ENCODE data around the gene RBP3. TPM values are rescaled to one million over a fixed set of nuclear protein-coding genes. Genes with fewer than 3 reads are reported as not detected.

RBP3 gene
- total and polyA plus RNA-seq, 2 experiments from 2014 or later: 0.53 to 1.3 TPM

- Histone ChIP-seq H4K20me1 (ENCODE audit: insufficient read depth, poor library complexity, severe bottlenecking) (no peaks in the 10 kb centered on the region), H3K27me3 (peaks cover 21% of the 10 kb centered on the region), H3K9me2 (replicated peaks; ENCODE audit: insufficient read depth) (no peaks in the 10 kb centered on the region), H3K4me3 (no peak overlapping the region), H3K36me3 (replicated peaks; ENCODE audit: insufficient read depth, low read depth) (no peaks in the 10 kb centered on the region), H3K79me2 (no peaks in the 10 kb centered on the region), H2AFZ (no peak overlapping the region), H3K27ac (no peak overlapping the region), H3K4me2 (no peak overlapping the region), H3K4me1 (ENCODE audit: insufficient read depth) (peaks cover 11% of the 10 kb centered on the region), H3K9me3 (ENCODE audit: low read depth) (no peaks in the 10 kb centered on the region)
- WGBS (ENCODE audit: low lambda C conversion rate, missing lambda C conversion rate): 79% methylated on average over 8 of the region's 10 CpGs
- TF ChIP-seq EZH2phosphoT487 (IDR thresholded peaks at IDR 0.05; ENCODE audit: low read depth, severe bottlenecking, unreplicated experiment) (no peak), EZH2 (IDR thresholded peaks at IDR 0.05; ENCODE audit: borderline replicate concordance) (no peak), CTCF (IDR thresholded peaks at IDR 0.05; ENCODE audit: poor library complexity) (no peak)
- DNase-seq (ENCODE audit: low spot score): no peak
Measured at GRCh38 chr10:47306387-47307210, 41.6 kb upstream of the RBP3 start.

GRCh38 chr10:47307381-47307780, 40.8 kb upstream of the RBP3 start:
- Histone ChIP-seq H3K79me2 (no peaks in the 10 kb centered on the region), H3K4me3 (no peak overlapping the region), H3K27me3 (peaks cover 14% of the 10 kb centered on the region), H4K20me1 (ENCODE audit: insufficient read depth, poor library complexity, severe bottlenecking) (no peaks in the 10 kb centered on the region), H2AFZ (no peak overlapping the region), H3K4me1 (ENCODE audit: insufficient read depth) (peaks cover 11% of the 10 kb centered on the region), H3K27ac (no peak overlapping the region), H3K36me3 (replicated peaks; ENCODE audit: insufficient read depth, low read depth) (no peaks in the 10 kb centered on the region), H3K9me3 (ENCODE audit: low read depth) (no peaks in the 10 kb centered on the region), H3K4me2 (no peak overlapping the region), H3K9me2 (replicated peaks; ENCODE audit: insufficient read depth) (no peaks in the 10 kb centered on the region)
- WGBS (ENCODE audit: low lambda C conversion rate, missing lambda C conversion rate): 91% methylated on average over 3 of the region's 3 CpGs
- DNase-seq (ENCODE audit: low spot score): no peak
- TF ChIP-seq EZH2 (IDR thresholded peaks at IDR 0.05; ENCODE audit: borderline replicate concordance) (no peak), CTCF (IDR thresholded peaks at IDR 0.05; ENCODE audit: poor library complexity) (no peak), EZH2phosphoT487 (IDR thresholded peaks at IDR 0.05; ENCODE audit: low read depth, severe bottlenecking, unreplicated experiment) (no peak)

- Histone ChIP-seq H3K36me3 (replicated peaks; ENCODE audit: insufficient read depth, low read depth) (no peaks in the 10 kb centered on the region), H3K9me2 (replicated peaks; ENCODE audit: insufficient read depth) (no peaks in the 10 kb centered on the region), H3K4me2 (no peak overlapping the region), H3K4me1 (ENCODE audit: insufficient read depth) (peaks cover 11% of the 10 kb centered on the region), H3K79me2 (no peaks in the 10 kb centered on the region), H3K27me3 (peaks cover 5% of the 10 kb centered on the region), H2AFZ (no peak overlapping the region), H3K27ac (peak overlapping the region; percentile 43), H3K4me3 (no peak overlapping the region), H3K9me3 (ENCODE audit: low read depth) (no peaks in the 10 kb centered on the region), H4K20me1 (ENCODE audit: insufficient read depth, poor library complexity, severe bottlenecking) (no peaks in the 10 kb centered on the region)
- no peak for DNase-seq (ENCODE audit: low spot score)
- WGBS (ENCODE audit: low lambda C conversion rate, missing lambda C conversion rate): 63% methylated on average over 9 of the region's 9 CpGs
- TF ChIP-seq EZH2 (IDR thresholded peaks at IDR 0.05; ENCODE audit: borderline replicate concordance) (no peak), EZH2phosphoT487 (IDR thresholded peaks at IDR 0.05; ENCODE audit: low read depth, severe bottlenecking, unreplicated experiment) (no peak), CTCF (IDR thresholded peaks at IDR 0.05; ENCODE audit: poor library complexity) (no peak)
Measured at GRCh38 chr10:47308775-47309174, 39.4 kb upstream of the RBP3 start.

Data from hepatocyte (in vitro differentiated cells).